Neural crest cell (in vitro differentiated cells): ENCODE measurements around the gene FDXR. TPM values are rescaled to one million over a fixed set of nuclear protein-coding genes. Genes with fewer than 3 reads are reported as not detected.

ENCODE experiments used
- DNase-seq: peaks from one replicate; pipeline ENCODE4 v3.0.0; 2021; ENCODE audit warnings: low read depth, mixed read lengths, low spot score
- H3K27ac Mint-ChIP-seq: one replicate; pipeline ENCODE4 v1.8.0; 2021; ENCODE audit warnings: mild to moderate bottlenecking, mixed read lengths; ENCODE audit not compliant: unreplicated experiment
- H3K27me3 Mint-ChIP-seq: 2 replicates; pipeline ENCODE4 v1.8.0; 2021; ENCODE audit warnings: low read depth, mild to moderate bottlenecking, mixed read lengths
- H3K36me3 Mint-ChIP-seq: 2 replicates; pipeline ENCODE4 v1.8.0; 2021; ENCODE audit warnings: low read depth, mild to moderate bottlenecking, mixed read lengths
- H3K4me1 Mint-ChIP-seq: 2 replicates; pipeline ENCODE4 v1.8.0; 2021; ENCODE audit warnings: mixed read lengths
- H3K4me3 Mint-ChIP-seq: one replicate; pipeline ENCODE4 v1.8.0; 2021; ENCODE audit warnings: mild to moderate bottlenecking, mixed read lengths
- H3K9me3 Mint-ChIP-seq: 2 replicates; pipeline ENCODE4 v1.8.0; 2021; ENCODE audit warnings: mixed read lengths
- total RNA-seq: library from RNA; stranded (reverse); gene quantifications from 2 replicates; pipeline ENCODE4 v1.2.1, GENCODE V29; 2021
- TF ChIP-seq, protein P1 (sequence below): fragments of 200-600 bp; sonication (generic); conservative IDR thresholded peaks from 2 replicates; pipeline ENCODE4 v1.5.0; 2021; ENCODE audit warnings: antibody characterized with exemption, mild to moderate bottlenecking

Gene FDXR
- total RNA-seq, 1 donor from 2014 or later = 14.8 TPM

DNA sequence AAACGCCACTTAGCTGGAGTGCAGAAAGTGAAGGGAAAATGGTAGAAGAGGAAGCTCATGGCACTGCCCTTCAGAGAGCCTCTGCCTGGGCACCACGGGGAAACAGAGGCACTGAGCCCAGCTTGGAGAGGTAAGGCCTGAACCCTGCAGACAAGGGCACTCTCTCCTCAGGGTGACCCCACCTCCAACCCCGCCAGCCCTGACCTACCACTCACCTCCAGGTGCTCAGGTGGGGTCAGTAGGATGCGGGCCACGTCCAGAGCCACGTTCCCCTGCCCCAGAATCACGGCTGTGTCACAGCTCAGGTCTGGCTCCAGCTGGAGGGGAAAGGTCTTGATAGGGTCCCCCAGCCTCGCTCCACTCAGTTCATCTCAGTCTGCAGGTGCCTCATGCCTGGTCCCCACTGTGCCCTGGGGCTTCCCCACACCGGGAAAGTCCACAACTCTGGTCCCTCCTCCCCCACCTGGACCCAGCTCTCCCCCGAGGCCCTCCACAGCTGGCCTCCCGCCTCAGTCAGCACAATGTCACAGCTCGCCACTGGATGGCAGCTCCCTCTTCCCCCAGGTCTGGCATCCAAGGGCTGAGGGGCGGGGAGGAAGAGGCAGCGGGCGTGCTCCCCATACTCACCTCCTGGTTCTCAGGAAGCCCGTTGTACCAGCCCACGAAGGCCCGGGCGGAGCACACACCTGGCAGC is 7.1 kb downstream of the FDXR start:
- no peaks in the 10 kb centered on the region for H3K9me3 Mint-ChIP-seq
- TF ChIP-seq, protein P1, sequence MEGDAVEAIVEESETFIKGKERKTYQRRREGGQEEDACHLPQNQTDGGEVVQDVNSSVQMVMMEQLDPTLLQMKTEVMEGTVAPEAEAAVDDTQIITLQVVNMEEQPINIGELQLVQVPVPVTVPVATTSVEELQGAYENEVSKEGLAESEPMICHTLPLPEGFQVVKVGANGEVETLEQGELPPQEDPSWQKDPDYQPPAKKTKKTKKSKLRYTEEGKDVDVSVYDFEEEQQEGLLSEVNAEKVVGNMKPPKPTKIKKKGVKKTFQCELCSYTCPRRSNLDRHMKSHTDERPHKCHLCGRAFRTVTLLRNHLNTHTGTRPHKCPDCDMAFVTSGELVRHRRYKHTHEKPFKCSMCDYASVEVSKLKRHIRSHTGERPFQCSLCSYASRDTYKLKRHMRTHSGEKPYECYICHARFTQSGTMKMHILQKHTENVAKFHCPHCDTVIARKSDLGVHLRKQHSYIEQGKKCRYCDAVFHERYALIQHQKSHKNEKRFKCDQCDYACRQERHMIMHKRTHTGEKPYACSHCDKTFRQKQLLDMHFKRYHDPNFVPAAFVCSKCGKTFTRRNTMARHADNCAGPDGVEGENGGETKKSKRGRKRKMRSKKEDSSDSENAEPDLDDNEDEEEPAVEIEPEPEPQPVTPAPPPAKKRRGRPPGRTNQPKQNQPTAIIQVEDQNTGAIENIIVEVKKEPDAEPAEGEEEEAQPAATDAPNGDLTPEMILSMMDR = no peak
- no peak overlapping the region for H3K27ac Mint-ChIP-seq
- H3K36me3 Mint-ChIP-seq = no peaks in the 10 kb centered on the region
- peaks cover 30% of the 10 kb centered on the region for H3K27me3 Mint-ChIP-seq
- H3K4me3 Mint-ChIP-seq = no peak overlapping the region
- DNase-seq = no peak
- H3K4me1 Mint-ChIP-seq = peaks cover 14% of the 10 kb centered on the region

DNA sequence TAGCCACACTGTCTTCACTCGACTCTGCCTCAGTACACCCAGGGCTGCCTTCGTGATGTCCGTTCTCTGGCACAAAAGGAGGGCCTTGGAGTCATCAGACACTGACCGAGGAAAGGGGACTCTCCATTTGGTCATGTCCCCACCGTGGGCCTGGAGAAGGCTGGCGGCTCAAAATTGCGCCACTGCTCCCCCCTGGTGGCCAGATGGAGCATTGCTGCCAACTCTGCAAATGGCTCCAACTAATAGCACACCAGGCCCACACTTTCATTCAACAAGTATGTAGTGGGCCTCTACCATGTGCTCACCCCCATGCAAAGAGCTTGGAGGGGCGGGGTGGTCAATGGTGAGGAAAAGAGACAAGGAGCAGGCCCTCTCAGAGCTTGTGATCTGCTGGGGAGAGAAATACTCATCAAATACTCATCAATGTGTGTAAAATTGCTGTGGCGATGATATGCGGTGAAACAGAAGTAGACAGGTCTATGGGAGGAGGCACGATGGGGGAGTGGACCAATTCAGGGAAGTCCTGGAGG is 7.9 kb downstream of the FDXR start:
- no peaks in the 10 kb centered on the region for H3K9me3 Mint-ChIP-seq
- TF ChIP-seq, protein P1 = peak; percentile 90
- H3K27me3 Mint-ChIP-seq = peaks cover 38% of the 10 kb centered on the region
- H3K27ac Mint-ChIP-seq = peak overlapping the region; percentile 2
- peak; percentile 85 for DNase-seq
- peaks cover 14% of the 10 kb centered on the region for H3K4me1 Mint-ChIP-seq
- H3K36me3 Mint-ChIP-seq = no peaks in the 10 kb centered on the region
- peak overlapping the region; percentile 25 for H3K4me3 Mint-ChIP-seq

DNA sequence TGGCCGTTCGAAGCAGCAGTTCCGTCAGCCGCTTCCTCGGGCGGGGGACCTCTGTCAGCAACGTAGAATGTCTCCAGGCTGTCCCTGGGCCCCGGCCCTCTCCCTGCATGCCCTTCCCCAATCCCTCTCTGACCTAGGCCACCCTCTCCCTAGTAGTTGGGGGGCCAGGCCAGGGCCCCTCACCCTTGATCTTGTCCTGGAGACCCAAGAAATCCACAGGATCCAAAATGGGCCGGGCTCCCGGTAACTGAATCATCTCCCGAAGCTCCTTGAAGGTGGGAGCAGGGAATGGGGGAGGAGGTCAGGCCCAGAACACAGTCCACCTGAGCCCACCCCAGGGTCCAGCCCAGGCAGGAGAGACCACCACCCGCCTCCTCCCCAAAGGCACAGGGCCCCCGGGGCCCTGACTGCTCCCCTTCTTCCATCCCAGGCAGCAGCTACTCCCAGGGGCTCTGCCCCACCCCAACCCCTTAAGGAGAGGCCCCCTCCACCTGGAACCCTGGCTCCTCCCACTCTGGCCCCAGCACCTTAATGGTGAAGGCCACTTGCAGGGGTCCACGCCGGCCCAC is 8.4 kb downstream of the FDXR start:
- Mint-ChIP-seq H3K27ac (no peak overlapping the region), H3K4me1 (peaks cover 14% of the 10 kb centered on the region), H3K36me3 (no peaks in the 10 kb centered on the region), H3K27me3 (peaks cover 42% of the 10 kb centered on the region), H3K9me3 (no peaks in the 10 kb centered on the region), H3K4me3 (no peak overlapping the region)
- TF ChIP-seq, protein P1 = no peak
- DNase-seq = no peak

DNA sequence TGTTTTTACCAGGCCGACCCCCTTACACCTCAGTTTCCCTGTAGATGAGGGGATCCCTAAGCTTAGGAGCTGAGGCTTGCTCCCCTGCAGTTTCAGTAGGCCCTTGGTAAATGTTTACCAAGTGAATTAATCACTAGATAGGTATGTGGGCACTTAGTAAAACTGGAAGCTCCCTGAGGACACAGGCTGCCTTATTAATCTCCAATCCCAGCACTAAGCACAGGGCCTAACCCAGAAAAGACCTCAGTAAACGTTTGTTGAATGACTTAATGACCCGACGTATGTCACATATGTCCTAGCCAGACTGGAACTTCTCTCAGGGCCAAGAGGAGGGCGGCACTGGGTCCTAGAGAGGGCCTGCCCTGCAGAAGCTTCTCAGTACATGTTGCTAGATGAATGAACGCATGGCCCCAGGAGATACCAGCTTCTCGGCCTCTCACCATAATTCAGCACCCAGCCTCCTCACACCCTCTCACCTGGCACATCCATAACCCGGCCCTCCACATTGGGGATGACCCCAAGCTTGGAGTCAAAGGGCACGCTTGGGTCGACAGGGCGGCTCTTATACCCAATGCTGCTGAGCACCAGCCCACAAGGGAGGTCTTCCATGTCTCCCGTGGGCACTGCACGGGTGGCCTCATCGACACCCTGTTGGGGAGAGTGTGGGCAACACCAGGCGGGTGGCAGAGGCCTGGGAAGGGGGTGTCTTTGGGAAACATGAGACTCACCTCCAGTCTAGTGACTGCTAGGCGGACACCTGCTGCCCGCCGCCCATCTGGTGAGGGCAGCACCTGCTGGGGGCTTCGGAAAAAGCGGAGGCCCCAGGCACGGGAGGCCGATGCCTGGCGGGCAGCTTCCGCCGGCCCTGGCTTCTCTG is 9.1 kb downstream of the FDXR start:
- TF ChIP-seq, protein P1 = no peak
- H3K4me1 Mint-ChIP-seq = peaks cover 14% of the 10 kb centered on the region
- peak overlapping the region; percentile 35 for H3K4me3 Mint-ChIP-seq
- H3K27me3 Mint-ChIP-seq = peaks cover 49% of the 10 kb centered on the region
- no peaks in the 10 kb centered on the region for H3K9me3 Mint-ChIP-seq
- no peak overlapping the region for H3K27ac Mint-ChIP-seq
- no peaks in the 10 kb centered on the region for H3K36me3 Mint-ChIP-seq
- DNase-seq = no peak

DNA sequence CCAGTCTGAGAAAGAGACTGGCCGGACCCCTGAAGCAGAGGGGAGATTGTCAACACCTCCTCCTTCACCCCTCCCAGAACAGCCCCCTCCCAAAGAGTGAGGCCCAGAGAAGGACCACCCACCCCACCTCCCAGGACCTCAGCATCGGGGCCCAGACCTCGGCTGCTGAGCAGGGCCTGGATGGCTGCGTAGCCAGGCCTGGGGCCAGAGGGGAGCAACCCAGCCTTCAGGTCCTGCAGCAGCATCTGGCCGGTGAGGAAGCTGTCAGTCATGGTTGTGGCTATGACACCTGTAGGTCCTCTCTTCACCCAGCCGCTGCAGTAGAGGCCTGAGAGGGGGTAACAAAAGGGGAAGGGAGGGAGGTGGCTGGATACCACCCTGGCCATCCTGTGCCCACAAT is 9.9 kb downstream of the FDXR start:
- TF ChIP-seq, protein P1 = no peak
- Mint-ChIP-seq H3K27ac (no peak overlapping the region), H3K27me3 (peaks cover 56% of the 10 kb centered on the region), H3K4me1 (peaks cover 11% of the 10 kb centered on the region), H3K36me3 (no peaks in the 10 kb centered on the region), H3K9me3 (no peaks in the 10 kb centered on the region), H3K4me3 (no peak overlapping the region)
- DNase-seq = no peak
